Inferior parietal cortex (tissue), 1 donor: ENCODE data around the gene USP17L15.
"Not testable (repeated sequence)": the region's sequence is repeated elsewhere in the genome, so short reads cannot be mapped to it uniquely, and the experiment has no call there.

Source experiments
- DNase-seq: peaks from one replicate; pipeline ENCODE4 v3.0.0-alpha.2; 2016; ENCODE audit errors: extremely low spot score

The USP17L15 gene

GRCh38 chr4:9234085-9234484 is at the start of gene USP17L15:
USP17L15 (plus strand) TSS chr4:9234385; CDS start chr4:9234385, 0 bp downstream.
- not testable (repeated sequence) for DNase-seq

DNA sequence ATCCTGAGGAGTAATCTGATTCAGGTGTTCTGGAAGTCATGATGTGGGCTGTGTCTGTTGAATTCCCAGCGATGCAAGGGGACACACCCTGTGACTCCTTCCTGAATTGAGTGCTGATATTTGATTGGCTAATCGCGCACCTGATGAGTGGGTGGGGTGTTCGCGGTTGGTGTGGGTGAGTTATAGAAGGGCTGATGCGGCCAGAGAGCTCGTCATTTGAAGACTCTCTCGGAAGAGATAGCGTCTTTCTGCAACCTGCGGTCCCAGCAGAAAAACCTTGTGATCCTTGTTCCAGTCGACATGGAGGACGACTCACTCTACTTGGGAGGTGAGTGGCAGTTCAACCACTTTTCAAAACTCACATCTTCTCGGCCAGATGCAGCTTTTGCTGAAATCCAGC is 23.8 kb upstream of the USP17L15 start, which contains the start of gene USP17L10:
Gene USP17L10 (plus strand): TSS at position 301 of the 400 bp plus-strand sequence. CDS start 0 bp downstream, at position 301.
- DNase-seq = not testable (repeated sequence)

GRCh38 chr4:9214701-9215100 is 19.5 kb upstream of the USP17L15 start:
- not testable (repeated sequence) for DNase-seq

DNA sequence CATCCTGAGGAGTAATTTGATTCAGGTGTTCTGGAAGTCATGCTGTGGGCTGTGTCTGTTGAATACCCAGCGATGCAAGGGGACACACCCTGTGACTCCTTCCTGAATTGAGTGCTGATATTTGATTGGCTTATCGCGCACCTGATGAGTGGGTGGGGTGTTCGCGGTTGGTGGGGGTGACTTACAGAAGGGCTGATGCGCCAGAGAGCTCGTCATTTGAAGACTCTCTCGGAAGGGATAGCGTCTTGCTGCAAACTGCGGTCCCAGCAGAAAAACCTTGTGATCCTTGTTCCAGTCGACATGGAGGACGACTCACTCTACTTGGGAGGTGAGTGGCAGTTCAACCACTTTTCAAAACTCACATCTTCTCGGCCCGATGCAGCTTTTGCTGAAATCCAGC is 19.1 kb upstream of the USP17L15 start, which contains the start of gene USP17L11:
Gene USP17L11 (plus strand): TSS at position 301 of the 400 bp plus-strand sequence. CDS start 0 bp downstream, at position 301.
- DNase-seq = not testable (repeated sequence)

DNA sequence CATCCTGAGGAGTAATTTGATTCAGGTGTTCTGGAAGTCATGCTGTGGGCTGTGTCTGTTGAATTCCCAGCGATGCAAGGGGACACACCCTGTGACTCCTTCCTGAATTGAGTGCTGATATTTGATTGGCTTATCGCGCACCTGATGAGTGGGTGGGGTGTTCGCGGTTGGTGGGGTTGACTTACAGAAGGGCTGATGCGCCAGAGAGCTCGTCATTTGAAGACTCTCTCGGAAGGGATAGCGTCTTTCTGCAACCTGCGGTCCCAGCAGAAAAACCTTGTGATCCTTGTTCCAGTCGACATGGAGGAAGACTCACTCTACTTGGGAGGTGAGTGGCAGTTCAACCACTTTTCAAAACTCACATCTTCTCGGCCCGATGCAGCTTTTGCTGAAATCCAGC is 14.3 kb upstream of the USP17L15 start, which contains the start of gene USP17L12:
Gene USP17L12 (plus strand): TSS at position 301 of the 400 bp plus-strand sequence. CDS start 0 bp downstream, at position 301.
- not testable (repeated sequence) for DNase-seq

DNA sequence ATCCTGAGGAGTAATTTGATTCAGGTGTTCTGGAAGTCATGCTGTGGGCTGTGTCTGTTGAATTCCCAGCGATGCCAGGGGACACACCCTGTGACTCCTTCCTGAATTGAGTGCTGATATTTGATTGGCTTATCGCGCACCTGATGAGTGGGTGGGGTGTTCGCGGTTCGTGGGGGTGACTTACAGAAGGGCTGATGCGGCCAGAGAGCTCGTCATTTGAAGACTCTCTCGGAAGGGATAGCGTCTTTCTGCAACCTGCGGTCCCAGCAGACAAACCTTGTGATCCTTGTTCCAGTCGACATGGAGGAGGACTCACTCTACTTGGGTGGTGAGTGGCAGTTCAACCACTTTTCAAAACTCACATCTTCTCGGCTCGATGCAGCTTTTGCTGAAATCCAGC is 9.6 kb upstream of the USP17L15 start, which contains the start of gene USP17L13:
Gene USP17L13 (plus strand): TSS at position 301 of the 400 bp plus-strand sequence. CDS start 0 bp downstream, at position 301.
- DNase-seq = not testable (repeated sequence)

DNA sequence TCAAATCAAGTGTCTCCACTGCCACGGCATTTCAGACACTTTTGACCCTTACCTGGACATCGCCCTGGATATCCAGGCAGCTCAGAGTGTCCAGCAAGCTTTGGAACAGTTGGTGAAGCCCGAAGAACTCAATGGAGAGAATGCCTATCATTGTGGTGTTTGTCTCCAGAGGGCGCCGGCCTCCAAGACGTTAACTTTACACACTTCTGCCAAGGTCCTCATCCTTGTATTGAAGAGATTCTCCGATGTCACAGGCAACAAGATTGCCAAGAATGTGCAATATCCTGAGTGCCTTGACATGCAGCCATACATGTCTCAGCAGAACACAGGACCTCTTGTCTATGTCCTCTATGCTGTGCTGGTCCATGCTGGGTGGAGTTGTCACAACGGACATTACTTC is 3.9 kb upstream of the USP17L15 start:
- DNase-seq = not testable (repeated sequence)

DNA sequence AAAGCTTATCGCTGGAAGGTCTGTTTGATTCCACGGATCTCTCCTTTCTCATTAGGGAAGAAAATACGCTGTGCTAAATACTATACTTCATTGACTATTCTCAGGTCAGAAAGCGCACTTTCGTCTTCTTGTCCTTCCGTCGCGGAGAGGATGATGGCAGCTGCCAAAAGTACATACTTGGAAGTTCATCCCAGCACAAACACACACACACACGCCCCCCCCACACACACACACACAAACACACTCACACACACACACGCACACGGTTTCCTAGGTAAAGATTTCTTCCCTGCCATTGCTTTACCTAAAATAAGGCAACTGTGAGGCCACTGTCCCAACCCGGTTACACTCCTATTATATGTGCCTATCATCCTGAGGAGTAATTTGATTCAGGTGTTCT is 4.3 kb downstream of the USP17L15 start:
- not testable (repeated sequence) for DNase-seq

GRCh38 chr4:9243579-9243978 is 9.4 kb downstream of the USP17L15 start, which contains the start of gene USP17L17:
USP17L17 (plus strand) TSS chr4:9243879; CDS start chr4:9243879, 0 bp downstream.
- not testable (repeated sequence) for DNase-seq

DNA sequence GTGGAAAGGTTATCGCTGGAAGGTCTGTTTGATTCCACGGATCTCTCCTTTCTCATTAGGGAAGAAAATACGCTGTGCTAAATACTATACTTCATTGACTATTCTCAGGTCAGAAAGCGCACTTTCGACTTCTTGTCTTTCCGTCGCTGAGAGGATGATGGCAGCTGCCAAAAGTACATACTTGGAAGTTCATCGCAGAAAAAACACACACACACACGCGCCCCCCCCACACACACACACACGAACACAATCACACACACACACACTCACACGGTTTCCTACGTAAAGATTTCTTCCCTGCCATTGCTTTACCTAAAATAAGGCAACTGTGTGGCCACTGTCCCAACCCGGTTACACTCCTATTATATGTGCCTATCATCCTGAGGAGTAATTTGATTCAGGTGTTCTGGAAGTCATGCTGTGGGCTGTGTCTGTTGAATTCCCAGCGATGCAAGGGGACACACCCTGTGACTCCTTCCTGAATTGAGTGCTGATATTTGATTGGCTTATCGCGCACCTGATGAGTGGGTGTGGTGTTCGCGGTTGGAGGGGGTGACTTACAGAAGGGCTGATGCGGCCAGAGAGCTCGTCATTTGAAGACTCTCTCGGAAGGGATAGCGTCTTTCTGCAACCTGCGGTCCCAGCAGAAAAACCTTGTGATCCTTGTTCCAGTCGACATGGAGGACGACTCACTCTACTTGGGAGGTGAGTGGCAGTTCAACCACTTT is 13.9 kb downstream of the USP17L15 start, which contains the start of gene USP17L18:
Gene USP17L18 (plus strand): TSS at position 678 of the 728 bp plus-strand sequence. CDS start 0 bp downstream, at position 678.
- not testable (repeated sequence) for DNase-seq

DNA sequence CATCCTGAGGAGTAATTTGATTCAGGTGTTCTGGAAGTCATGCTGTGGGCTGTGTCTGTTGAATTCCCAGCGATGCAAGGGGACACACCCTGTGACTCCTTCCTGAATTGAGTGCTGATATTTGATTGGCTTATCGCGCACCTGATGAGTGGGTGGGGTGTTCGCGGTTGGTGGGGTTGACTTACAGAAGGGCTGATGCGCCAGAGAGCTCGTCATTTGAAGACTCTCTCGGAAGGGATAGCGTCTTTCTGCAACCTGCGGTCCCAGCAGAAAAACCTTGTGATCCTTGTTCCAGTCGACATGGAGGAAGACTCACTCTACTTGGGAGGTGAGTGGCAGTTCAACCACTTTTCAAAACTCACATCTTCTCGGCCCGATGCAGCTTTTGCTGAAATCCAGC is 18.9 kb downstream of the USP17L15 start, which contains the start of gene USP17L19:
Gene USP17L19 (plus strand): TSS at position 301 of the 400 bp plus-strand sequence. CDS start 0 bp downstream, at position 301.
- DNase-seq = not testable (repeated sequence)

DNA sequence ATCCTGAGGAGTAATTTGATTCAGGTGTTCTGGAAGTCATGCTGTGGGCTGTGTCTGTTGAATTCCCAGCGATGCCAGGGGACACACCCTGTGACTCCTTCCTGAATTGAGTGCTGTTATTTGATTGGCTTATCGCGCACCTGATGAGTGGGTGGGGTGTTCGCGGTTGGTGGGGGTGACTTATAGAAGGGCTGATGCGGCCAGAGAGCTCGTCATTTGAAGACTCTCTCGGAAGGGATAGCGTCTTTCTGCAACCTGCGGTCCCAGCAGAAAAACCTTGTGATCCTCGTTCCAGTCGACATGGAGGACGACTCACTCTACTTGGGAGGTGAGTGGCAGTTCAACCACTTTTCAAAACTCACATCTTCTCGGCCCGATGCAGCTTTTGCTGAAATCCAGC is 23.6 kb downstream of the USP17L15 start, which contains the start of gene USP17L20:
Gene USP17L20 (plus strand): TSS at position 301 of the 400 bp plus-strand sequence. CDS start 0 bp downstream, at position 301.
- not testable (repeated sequence) for DNase-seq

GRCh38 chr4:9262572-9262971 is 28.4 kb downstream of the USP17L15 start, which contains the start of gene USP17L21:
USP17L21 (plus strand) TSS chr4:9262872; CDS start chr4:9262872, 0 bp downstream.
- DNase-seq = not testable (repeated sequence)

- not testable (repeated sequence) for DNase-seq
These were observed 33.1 kb downstream of the USP17L15 start, which contains the start of gene USP17L22 for GRCh38 chr4:9267319-9267718. USP17L22 (plus strand) TSS chr4:9267619; CDS start chr4:9267619, 0 bp downstream.

GRCh38 chr4:9271719-9272118 is 37.5 kb downstream of the USP17L15 start:
- not testable (repeated sequence) for DNase-seq
